ENCODE measurements around the gene ERBB4. TPM values are rescaled to one million over a fixed set of nuclear protein-coding genes. Genes with fewer than 3 reads are reported as not detected.
"Not testable (repeated sequence)": the region's sequence is repeated elsewhere in the genome, so short reads cannot be mapped to it uniquely, and the experiment has no call there.

Gene ERBB4
- total RNA-seq, 4 donors from 2014 or later, result 5.5 to 21.0 (median 18.3) TPM

GRCh38 chr2:211730215-211730614 lies 808.4 kb downstream of the ERBB4 start:
- 72 to 78% methylated on average over 2 of the region's 2 CpGs for WGBS, 2 donors
- no peak for TF ChIP-seq POLR2A (IDR thresholded peaks at IDR 0.05)
- TF ChIP-seq CTCF (IDR thresholded peaks at IDR 0.05), result no peak

GRCh38 chr2:211729433-211729832 lies 809.2 kb downstream of the ERBB4 start:
- no peaks in the 10 kb centered on the region for H3K27me3 ChIP-seq
- DNase-seq, result no peak
- H3K36me3 ChIP-seq, result no peaks in the 10 kb centered on the region
- TF ChIP-seq CTCF (IDR thresholded peaks at IDR 0.05) (no peak), POLR2A (IDR thresholded peaks at IDR 0.05) (no peak)
- H3K9me3 ChIP-seq, result no peaks in the 10 kb centered on the region
- H3K27ac ChIP-seq, result no peak overlapping the region
- intact Hi-C loops (cut with DNase I), result no loop called here
- H3K4me3 ChIP-seq (replicated peaks in 1 of 3), result no peak overlapping the region
- no peaks in the 10 kb centered on the region for H3K4me1 ChIP-seq

More at GRCh38 chr2:211730215-211730614, 808.4 kb downstream of the ERBB4 start:
- Histone ChIP-seq H3K4me3 (replicated peaks in 1 of 3) (no peak overlapping the region), H3K27ac (no peak overlapping the region), H3K36me3 (no peaks in the 10 kb centered on the region), H3K9me3 (no peaks in the 10 kb centered on the region), H3K4me1 (no peaks in the 10 kb centered on the region), H3K27me3 (no peaks in the 10 kb centered on the region)
- DNase-seq, result no peak
- intact Hi-C loops (cut with DNase I), result no loop called here

GRCh38 chr2:211724933-211725332 lies 813.7 kb downstream of the ERBB4 start:
- intact Hi-C loops (cut with DNase I), result no loop called here
- 85 to 92% methylated on average over 5 of the region's 5 CpGs for WGBS, 2 donors
- no peak for DNase-seq
- Histone ChIP-seq H3K4me3 (replicated peaks in 1 of 3) (no peak overlapping the region), H3K9me3 (no peaks in the 10 kb centered on the region), H3K27me3 (no peaks in the 10 kb centered on the region), H3K27ac (no peak overlapping the region), H3K36me3 (no peaks in the 10 kb centered on the region), H3K4me1 (no peaks in the 10 kb centered on the region)
- TF ChIP-seq CTCF (IDR thresholded peaks at IDR 0.05), result no peak
- no peak for TF ChIP-seq POLR2A (IDR thresholded peaks at IDR 0.05)

GRCh38 chr2:211723398-211723797 lies 815.2 kb downstream of the ERBB4 start:
- H3K4me3 ChIP-seq (replicated peaks in 1 of 3), result no peak overlapping the region

GRCh38 chr2:211722928-211723327 lies 815.7 kb downstream of the ERBB4 start:
- DNase-seq, result no peak
- no peak for TF ChIP-seq POLR2A (IDR thresholded peaks at IDR 0.05)
- TF ChIP-seq CTCF (IDR thresholded peaks at IDR 0.05), result no peak
- Histone ChIP-seq H3K9me3 (no peaks in the 10 kb centered on the region), H3K36me3 (no peaks in the 10 kb centered on the region), H3K27me3 (no peaks in the 10 kb centered on the region), H3K4me1 (no peaks in the 10 kb centered on the region), H3K27ac (no peak overlapping the region), H3K4me3 (replicated peaks in 1 of 3) (no peak overlapping the region)
- intact Hi-C loops (cut with DNase I), result no loop called here
- 89 to 91% methylated on average over 2 of the region's 2 CpGs for WGBS, 2 donors

More at GRCh38 chr2:211723398-211723797, 815.2 kb downstream of the ERBB4 start:
- intact Hi-C loops (cut with DNase I), result no loop called here
- Histone ChIP-seq H3K36me3 (no peaks in the 10 kb centered on the region), H3K27ac (no peak overlapping the region), H3K9me3 (no peaks in the 10 kb centered on the region), H3K4me1 (no peaks in the 10 kb centered on the region), H3K27me3 (no peaks in the 10 kb centered on the region)
- 87 to 98% methylated on average over 1 of the region's 1 CpG for WGBS, 2 donors
- no peak for TF ChIP-seq CTCF (IDR thresholded peaks at IDR 0.05)
- TF ChIP-seq POLR2A (IDR thresholded peaks at IDR 0.05), result no peak
- DNase-seq, result no peak

- H3K36me3 ChIP-seq; H3K27ac ChIP-seq; DNase-seq; H3K4me3 ChIP-seq (replicated peaks in 1 of 3); H3K4me1 ChIP-seq; H3K27me3 ChIP-seq; intact Hi-C loops (cut with DNase I); H3K9me3 ChIP-seq: not testable (repeated sequence)
- WGBS, 2 donors, result 92 to 93% methylated on average over 9 of the region's 9 CpGs
These were observed 816.7 kb downstream of the ERBB4 start for GRCh38 chr2:211721874-211722273.
